HepG2 (cell line): ENCODE results near the gene ADAMTSL4. TPM values are rescaled to one million over a fixed set of nuclear protein-coding genes. Genes with fewer than 3 reads are reported as not detected.

Source experiments
- FOSL2 ChIP-seq: sonication (generic); formaldehyde crosslinking; IDR thresholded peaks from 2 replicates; pipeline ENCODE4 v1.4.0; 2020; ENCODE audit warnings: missing genetic modification reagents
- KDM4B ChIP-seq: sonication (generic); formaldehyde crosslinking; IDR thresholded peaks from 2 replicates; pipeline ENCODE4 v1.4.0; 2020; ENCODE audit warnings: missing genetic modification reagents
- POLR2A ChIP-seq, 2 experiments: IDR thresholded peaks; 2 replicates each; pipeline ENCODE4 v1.6.1; 2011; ENCODE audit warnings: low read depth in 2 of 2, low read length in 2 of 2, mild to moderate bottlenecking in 1 of 2, moderate library complexity in 1 of 2; ENCODE audit not compliant: insufficient read depth in 1 of 2
- ZNF24 ChIP-seq: fragments of 450-650 bp; IDR thresholded peaks from 2 replicates; pipeline ENCODE4 v1.6.1; 2017; ENCODE audit warnings: antibody characterized with exemption, mild to moderate bottlenecking
- ZNF460 ChIP-seq: sonication (generic); formaldehyde crosslinking; IDR thresholded peaks from 2 replicates; pipeline ENCODE4 v1.5.1; 2020; ENCODE audit warnings: missing genetic modification reagents, mild to moderate bottlenecking, borderline replicate concordance
- ZNF547 ChIP-seq: sonication (generic); formaldehyde crosslinking; IDR thresholded peaks from 2 replicates; pipeline ENCODE4 v1.5.1; 2020; ENCODE audit warnings: mild to moderate bottlenecking, missing genetic modification reagents
- polyA plus RNA-seq, 8 experiments: library from polyadenylated mRNA; depleted of rRNA in 3 of 8; stranded (reverse) in 7 of 8; unstranded in 1 of 8; fragments of >200 nt; fragmentation: Illumina TruSeq in 4 of 8; extraction: Trizol in 4 of 8; gene quantifications; 2 replicates each; pipeline versions ENCODE4 v1.2.1 to v1.2.3, GENCODE V29; 2011 to 2016; ENCODE audit warnings: low read depth in 4 of 8, missing spikeins in 1 of 8, mixed read lengths in 1 of 8; ENCODE audit not compliant: insufficient read depth in 1 of 8
- total RNA-seq, 5 experiments: library from RNA; depleted of rRNA; stranded (reverse); fragments of >200 nt; fragmentation: Illumina TruSeq; extraction: Trizol; gene quantifications; 2 replicates each; pipeline ENCODE4 v1.2.3, GENCODE V29; 2016; ENCODE audit warnings: low read depth in 1 of 5
- TF ChIP-seq, protein P1 (sequence below): sonication (generic); formaldehyde crosslinking; IDR thresholded peaks from 2 replicates; pipeline ENCODE4 v1.5.1; 2020; ENCODE audit warnings: missing genetic modification reagents, mild to moderate bottlenecking, borderline replicate concordance
- TF ChIP-seq, protein P2 (sequence below): sonication (generic); formaldehyde crosslinking; IDR thresholded peaks from 2 replicates; pipeline ENCODE4 v1.4.0; 2020; ENCODE audit warnings: missing genetic modification reagents, mild to moderate bottlenecking, borderline replicate concordance
- TF ChIP-seq, protein P3 (sequence below): sonication (generic); formaldehyde crosslinking; IDR thresholded peaks from 2 replicates; pipeline ENCODE4 v1.4.0; 2020; ENCODE audit warnings: missing genetic modification reagents, borderline replicate concordance

The ADAMTSL4 gene
- total and polyA plus RNA-seq, 2 of the 13 experiments (the other 11 are each of a cell fraction or from before 2014, with no cell fraction given) = 3.9 to 16.4 TPM

DNA sequence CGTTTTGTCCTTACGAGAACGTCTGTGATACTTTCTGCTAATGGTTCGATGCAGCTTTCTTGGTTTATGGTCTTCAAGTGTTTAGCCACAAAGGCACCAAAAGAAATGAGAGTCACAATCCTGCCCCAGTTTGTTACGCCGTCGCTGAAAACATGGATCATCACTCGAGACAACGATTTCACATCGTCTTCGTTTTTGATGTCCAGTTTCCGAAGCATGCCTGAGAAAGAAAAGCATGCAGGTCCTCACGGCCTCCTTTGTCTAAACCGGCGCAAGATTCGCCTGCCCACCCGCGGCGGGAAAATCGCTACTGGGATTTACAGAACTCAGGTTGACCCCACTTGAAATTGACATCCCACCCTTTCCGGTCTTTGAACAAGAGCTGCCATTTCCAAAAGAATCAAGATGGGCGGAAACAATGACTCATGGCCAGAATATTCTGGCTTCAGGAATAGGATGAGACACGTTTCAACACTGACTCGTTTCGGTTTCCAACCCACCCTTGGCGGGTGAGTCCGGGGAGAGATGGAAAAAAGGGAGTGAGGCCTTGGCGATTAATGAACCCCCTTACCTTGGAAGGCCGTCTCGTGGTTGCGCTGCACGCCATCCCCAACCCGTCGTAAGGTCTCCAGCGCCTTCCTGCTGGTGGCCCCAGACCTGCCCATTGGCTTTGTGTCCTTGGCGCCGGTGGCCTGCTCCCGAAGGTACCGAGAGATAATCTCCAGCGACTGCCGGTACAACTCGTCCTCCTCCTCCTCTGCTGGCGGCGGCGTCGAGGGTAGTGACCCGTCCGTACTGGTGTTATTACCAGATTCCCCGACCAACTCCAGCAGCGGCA is 29.3 kb downstream of the ADAMTSL4 start (continued):
- TF ChIP-seq, protein P1, sequence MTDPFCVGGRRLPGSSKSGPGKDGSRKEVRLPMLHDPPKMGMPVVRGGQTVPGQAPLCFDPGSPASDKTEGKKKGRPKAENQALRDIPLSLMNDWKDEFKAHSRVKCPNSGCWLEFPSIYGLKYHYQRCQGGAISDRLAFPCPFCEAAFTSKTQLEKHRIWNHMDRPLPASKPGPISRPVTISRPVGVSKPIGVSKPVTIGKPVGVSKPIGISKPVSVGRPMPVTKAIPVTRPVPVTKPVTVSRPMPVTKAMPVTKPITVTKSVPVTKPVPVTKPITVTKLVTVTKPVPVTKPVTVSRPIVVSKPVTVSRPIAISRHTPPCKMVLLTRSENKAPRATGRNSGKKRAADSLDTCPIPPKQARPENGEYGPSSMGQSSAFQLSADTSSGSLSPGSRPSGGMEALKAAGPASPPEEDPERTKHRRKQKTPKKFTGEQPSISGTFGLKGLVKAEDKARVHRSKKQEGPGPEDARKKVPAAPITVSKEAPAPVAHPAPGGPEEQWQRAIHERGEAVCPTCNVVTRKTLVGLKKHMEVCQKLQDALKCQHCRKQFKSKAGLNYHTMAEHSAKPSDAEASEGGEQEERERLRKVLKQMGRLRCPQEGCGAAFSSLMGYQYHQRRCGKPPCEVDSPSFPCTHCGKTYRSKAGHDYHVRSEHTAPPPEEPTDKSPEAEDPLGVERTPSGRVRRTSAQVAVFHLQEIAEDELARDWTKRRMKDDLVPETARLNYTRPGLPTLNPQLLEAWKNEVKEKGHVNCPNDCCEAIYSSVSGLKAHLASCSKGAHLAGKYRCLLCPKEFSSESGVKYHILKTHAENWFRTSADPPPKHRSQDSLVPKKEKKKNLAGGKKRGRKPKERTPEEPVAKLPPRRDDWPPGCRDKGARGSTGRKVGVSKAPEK = no peak; the same call in 1 of the 2 replicates
- TF ChIP-seq ZNF547 (CRISPR knock-in tag) (no peak), ZNF24 (no peak), POLR2A (IDR thresholded peaks at IDR 0.05; ENCODE audit: insufficient read depth in 1 of 2, low read depth in 2 of 2, low read length in 2 of 2) (peak; percentile 37 to 58; a peak in 2 of 4 replicates), ZNF460 (CRISPR knock-in tag) (no peak), FOSL2 (peak; percentile 86), KDM4B (CRISPR knock-in tag) (no peak)
- TF ChIP-seq, protein P2, sequence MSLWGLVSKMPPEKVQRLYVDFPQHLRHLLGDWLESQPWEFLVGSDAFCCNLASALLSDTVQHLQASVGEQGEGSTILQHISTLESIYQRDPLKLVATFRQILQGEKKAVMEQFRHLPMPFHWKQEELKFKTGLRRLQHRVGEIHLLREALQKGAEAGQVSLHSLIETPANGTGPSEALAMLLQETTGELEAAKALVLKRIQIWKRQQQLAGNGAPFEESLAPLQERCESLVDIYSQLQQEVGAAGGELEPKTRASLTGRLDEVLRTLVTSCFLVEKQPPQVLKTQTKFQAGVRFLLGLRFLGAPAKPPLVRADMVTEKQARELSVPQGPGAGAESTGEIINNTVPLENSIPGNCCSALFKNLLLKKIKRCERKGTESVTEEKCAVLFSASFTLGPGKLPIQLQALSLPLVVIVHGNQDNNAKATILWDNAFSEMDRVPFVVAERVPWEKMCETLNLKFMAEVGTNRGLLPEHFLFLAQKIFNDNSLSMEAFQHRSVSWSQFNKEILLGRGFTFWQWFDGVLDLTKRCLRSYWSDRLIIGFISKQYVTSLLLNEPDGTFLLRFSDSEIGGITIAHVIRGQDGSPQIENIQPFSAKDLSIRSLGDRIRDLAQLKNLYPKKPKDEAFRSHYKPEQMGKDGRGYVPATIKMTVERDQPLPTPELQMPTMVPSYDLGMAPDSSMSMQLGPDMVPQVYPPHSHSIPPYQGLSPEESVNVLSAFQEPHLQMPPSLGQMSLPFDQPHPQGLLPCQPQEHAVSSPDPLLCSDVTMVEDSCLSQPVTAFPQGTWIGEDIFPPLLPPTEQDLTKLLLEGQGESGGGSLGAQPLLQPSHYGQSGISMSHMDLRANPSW (CRISPR knock-in tag) = no peak
- TF ChIP-seq, protein P3, sequence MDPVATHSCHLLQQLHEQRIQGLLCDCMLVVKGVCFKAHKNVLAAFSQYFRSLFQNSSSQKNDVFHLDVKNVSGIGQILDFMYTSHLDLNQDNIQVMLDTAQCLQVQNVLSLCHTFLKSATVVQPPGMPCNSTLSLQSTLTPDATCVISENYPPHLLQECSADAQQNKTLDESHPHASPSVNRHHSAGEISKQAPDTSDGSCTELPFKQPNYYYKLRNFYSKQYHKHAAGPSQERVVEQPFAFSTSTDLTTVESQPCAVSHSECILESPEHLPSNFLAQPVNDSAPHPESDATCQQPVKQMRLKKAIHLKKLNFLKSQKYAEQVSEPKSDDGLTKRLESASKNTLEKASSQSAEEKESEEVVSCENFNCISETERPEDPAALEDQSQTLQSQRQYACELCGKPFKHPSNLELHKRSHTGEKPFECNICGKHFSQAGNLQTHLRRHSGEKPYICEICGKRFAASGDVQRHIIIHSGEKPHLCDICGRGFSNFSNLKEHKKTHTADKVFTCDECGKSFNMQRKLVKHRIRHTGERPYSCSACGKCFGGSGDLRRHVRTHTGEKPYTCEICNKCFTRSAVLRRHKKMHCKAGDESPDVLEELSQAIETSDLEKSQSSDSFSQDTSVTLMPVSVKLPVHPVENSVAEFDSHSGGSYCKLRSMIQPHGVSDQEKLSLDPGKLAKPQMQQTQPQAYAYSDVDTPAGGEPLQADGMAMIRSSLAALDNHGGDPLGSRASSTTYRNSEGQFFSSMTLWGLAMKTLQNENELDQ = no peak
